Activated CD8-positive, alpha-beta memory T cell treated with anti-CD3 and anti-CD28 coated beads, Interleukin-2, amount 50 U/mL, for 1 hour (primary cell): Measurements from ENCODE around the gene GPD1L.
"Not testable (repeated sequence)": the region's sequence is repeated elsewhere in the genome, so short reads cannot be mapped to it uniquely, and the experiment has no call there.

ENCODE experiments used
- DNase-seq: peaks from one replicate; pipeline ENCODE4 v3.0.0-alpha.2; 2020; ENCODE audit errors: extremely low read depth

Gene GPD1L

GRCh38 chr3:32106132-32106928 lies at the start of gene GPD1L:
Gene GPD1L, plus strand, starts transcription at chr3:32106620. Its CDS starts 92 bp downstream, at chr3:32106712.
- peak; percentile 60 for DNase-seq

- DNase-seq: not testable (repeated sequence)
Observed at GRCh38 chr3:32058465-32058864, 48.0 kb upstream of the GPD1L start.

- no peak for DNase-seq
Observed at GRCh38 chr3:32062950-32063582, 43.4 kb upstream of the GPD1L start.

- DNase-seq: no peak
Observed at GRCh38 chr3:32066686-32067085, 39.7 kb upstream of the GPD1L start.

GRCh38 chr3:32074194-32074593 lies 32.2 kb upstream of the GPD1L start:
- DNase-seq: not testable (repeated sequence)

- DNase-seq: no peak
Observed at GRCh38 chr3:32076566-32076965, 29.9 kb upstream of the GPD1L start.

GRCh38 chr3:32077260-32078084 lies 28.9 kb upstream of the GPD1L start:
- no peak for DNase-seq

- DNase-seq: no peak
Observed at GRCh38 chr3:32078085-32078634, 28.3 kb upstream of the GPD1L start.

GRCh38 chr3:32078864-32079263 lies 27.6 kb upstream of the GPD1L start:
- no peak for DNase-seq

GRCh38 chr3:32082721-32083120 lies 23.7 kb upstream of the GPD1L start:
- DNase-seq: no peak

- DNase-seq: no peak
Observed at GRCh38 chr3:32083702-32084270, 22.6 kb upstream of the GPD1L start.

- no peak for DNase-seq
Observed at GRCh38 chr3:32084870-32085269, 21.6 kb upstream of the GPD1L start.

GRCh38 chr3:32086464-32086863 lies 20.0 kb upstream of the GPD1L start:
- DNase-seq: no peak

GRCh38 chr3:32089476-32089875 lies 16.9 kb upstream of the GPD1L start:
- DNase-seq: no peak

GRCh38 chr3:32093204-32093603 lies 13.2 kb upstream of the GPD1L start:
- no peak for DNase-seq

GRCh38 chr3:32095431-32095830 lies 11.0 kb upstream of the GPD1L start:
- no peak for DNase-seq

GRCh38 chr3:32097768-32098167 lies 8.7 kb upstream of the GPD1L start:
- DNase-seq: no peak

GRCh38 chr3:32098528-32098927 lies 7.9 kb upstream of the GPD1L start:
- DNase-seq: no peak

GRCh38 chr3:32100465-32100864 lies 6.0 kb upstream of the GPD1L start:
- no peak for DNase-seq

- no peak for DNase-seq
Observed at GRCh38 chr3:32102289-32102688, 4.1 kb upstream of the GPD1L start.

- DNase-seq: no peak
Observed at GRCh38 chr3:32104492-32104891, 1.9 kb upstream of the GPD1L start.
